H1 (cell line): ENCODE data around the gene CRB2. TPM values are rescaled to one million over a fixed set of nuclear protein-coding genes. Genes with fewer than 3 reads are reported as not detected.

ENCODE experiments used
- CTCF ChIA-PET: fragments of 300-600 bp; sonication (Branson Sonifier 250); formaldehyde crosslinking; loops from one replicate; lab custom pipeline; 2021; ENCODE audit not compliant: partially characterized antibody; lab: Charles Lee
- POLR2A ChIA-PET: fragments of 300-600 bp; sonication (Branson Sonifier 250); formaldehyde crosslinking; loops from one replicate; lab custom pipeline; 2021; ENCODE audit warnings: inconsistent platforms; ENCODE audit not compliant: partially characterized antibody; lab: Charles Lee
- DNase-seq, 2 experiments: peaks; one replicate each; pipeline versions ENCODE4 v3.0.0 to v3.0.0-alpha.2; 2010 to 2022; ENCODE audit warnings: low spot score in 2 of 2, low read depth in 1 of 2, mixed read lengths in 1 of 2
- FAIRE-seq: peaks from 2 replicates; lab custom pipeline; 2011; peaks lifted over from hg19 to GRCh38; lab: Jason Lieb, UNC
- H2AFZ ChIP-seq: 2 replicates; pipeline ENCODE4 v1.8.1; 2012; ENCODE audit warnings: low read length, inconsistent platforms
- H2AK5ac ChIP-seq: 2 replicates; pipeline ENCODE4 v1.6.1; 2013; ENCODE audit warnings: low read depth, low read length
- H2BK120ac ChIP-seq: replicated peaks from 2 replicates; pipeline ENCODE3; 2013; ENCODE audit warnings: low read depth, low read length, inconsistent platforms
- H2BK12ac ChIP-seq: 2 replicates; pipeline ENCODE4 v1.6.1; 2013; ENCODE audit warnings: low read depth, low read length
- H2BK15ac ChIP-seq: 2 replicates; pipeline ENCODE4 v1.6.1; 2013; ENCODE audit warnings: low read length
- H2BK20ac ChIP-seq: 2 replicates; pipeline ENCODE4 v1.6.1; 2013; ENCODE audit warnings: low read length
- H2BK5ac ChIP-seq: 2 replicates; pipeline ENCODE4 v1.6.1; 2013; ENCODE audit warnings: low read depth, low read length
- H3K14ac ChIP-seq: 2 replicates; pipeline ENCODE4 v1.6.1; 2013; ENCODE audit warnings: inconsistent platforms; ENCODE audit not compliant: insufficient read length
- H3K18ac ChIP-seq: 2 replicates; pipeline ENCODE4 v1.6.1; 2013; ENCODE audit warnings: low read length; ENCODE audit errors: extremely low read depth
- H3K23ac ChIP-seq: 2 replicates; pipeline ENCODE4 v1.6.1; 2013; ENCODE audit warnings: inconsistent platforms; ENCODE audit not compliant: insufficient read length
- H3K23me2 ChIP-seq: 2 replicates; pipeline ENCODE4 v1.6.1; 2013; ENCODE audit warnings: low read depth, low read length
- H3K27ac ChIP-seq: 2 replicates; pipeline ENCODE4 v1.6.1; 2011; ENCODE audit warnings: low read depth, low read length, inconsistent platforms
- H3K27me3 ChIP-seq, 4 experiments: replicated peaks in 1 of 4; 1 replicate in 1 of 4; 2 replicates in 3 of 4; pipeline versions ENCODE4 v1.6.1 to v1.8.1; 2011 to 2013; ENCODE audit warnings: low read length in 3 of 4, mild to moderate bottlenecking in 3 of 4, inconsistent platforms in 2 of 4, mixed read lengths in 2 of 4, moderate library complexity in 1 of 4; ENCODE audit not compliant: control insufficient read depth in 3 of 4, insufficient read depth in 3 of 4; ENCODE audit errors: extremely low read depth in 1 of 4
- H3K36me3 ChIP-seq, 4 experiments: 2 replicates each; pipeline versions ENCODE4 v1.6.1 to v1.8.1; 2011 to 2013; ENCODE audit warnings: mild to moderate bottlenecking in 4 of 4, low read length in 3 of 4, moderate library complexity in 2 of 4, control low read depth in 1 of 4, inconsistent platforms in 1 of 4; ENCODE audit not compliant: insufficient read depth in 4 of 4, control insufficient read depth in 2 of 4
- H3K4ac ChIP-seq: replicated peaks from 2 replicates; pipeline ENCODE3; 2013; ENCODE audit warnings: low read length, low read depth, mixed read lengths, inconsistent platforms; ENCODE audit not compliant: insufficient read length
- H3K4me1 ChIP-seq, 4 experiments: replicated peaks in 1 of 4; 1 replicate in 1 of 4; 2 replicates in 3 of 4; pipeline versions ENCODE4 v1.6.1 to v1.8.1; 2011 to 2013; ENCODE audit warnings: low read length in 3 of 4, inconsistent platforms in 2 of 4, mixed read lengths in 1 of 4; ENCODE audit not compliant: insufficient read depth in 4 of 4, control insufficient read depth in 3 of 4
- H3K4me2 ChIP-seq, 2 experiments: 2 replicates each; pipeline versions ENCODE4 v1.6.1 to v1.8.1; 2011 to 2013; ENCODE audit warnings: low read depth in 2 of 2, low read length in 2 of 2, control low read depth in 1 of 2, inconsistent platforms in 1 of 2, mild to moderate bottlenecking in 1 of 2; ENCODE audit not compliant: insufficient read depth in 1 of 2
- H3K4me3 ChIP-seq, 4 experiments: fragments of 200-600, 300-600 bp in 1 of 4; sonication (generic), shearing (Covaris generic), sonication (Bioruptor Twin) in 1 of 4; 2 replicates each; pipeline versions ENCODE4 v1.5.1 to v1.8.1; 2011 to 2016; ENCODE audit warnings: low read length in 4 of 4, low read depth in 3 of 4, control low read depth in 2 of 4, inconsistent platforms in 2 of 4, mild to moderate bottlenecking in 2 of 4, mixed read lengths in 1 of 4, moderate library complexity in 1 of 4; ENCODE audit not compliant: insufficient read depth in 2 of 4; ENCODE audit errors: extremely low read depth in 1 of 4
- H3K56ac ChIP-seq: replicated peaks from 2 replicates; pipeline ENCODE3; 2013; ENCODE audit warnings: low read depth, mild to moderate bottlenecking, mixed read lengths, low read length, inconsistent platforms; ENCODE audit not compliant: insufficient read length
- H3K79me1 ChIP-seq: 2 replicates; pipeline ENCODE4 v1.6.1; 2013; ENCODE audit warnings: low read depth, low read length, control low read depth
- H3K79me2 ChIP-seq, 2 experiments: 2 replicates each; pipeline versions ENCODE4 v1.6.1 to v1.8.1; 2012 to 2013; ENCODE audit warnings: low read length in 2 of 2, mild to moderate bottlenecking in 2 of 2, inconsistent platforms in 1 of 2; ENCODE audit not compliant: insufficient read depth in 2 of 2, control insufficient read depth in 1 of 2
- H3K9ac ChIP-seq, 4 experiments: replicated peaks in 1 of 4; 1 replicate in 1 of 4; 2 replicates in 3 of 4; pipeline versions ENCODE4 v1.6.1 to v1.8.1; 2011 to 2013; ENCODE audit warnings: low read depth in 3 of 4, low read length in 3 of 4, control low read depth in 2 of 4, mild to moderate bottlenecking in 2 of 4, moderate library complexity in 2 of 4, inconsistent platforms in 1 of 4; ENCODE audit errors: extremely low read depth in 1 of 4
- H3K9me3 ChIP-seq, 2 experiments: 2 replicates each; pipeline versions ENCODE4 v1.6.1 to v1.8.1; 2012 to 2013; ENCODE audit warnings: mild to moderate bottlenecking in 2 of 2, moderate library complexity in 2 of 2, control low read depth in 1 of 2, inconsistent platforms in 1 of 2, low read depth in 1 of 2, low read length in 1 of 2, mixed read lengths in 1 of 2; ENCODE audit not compliant: insufficient read depth in 2 of 2
- H4K20me1 ChIP-seq, 2 experiments: replicated peaks in 1 of 2; 2 replicates each; pipeline versions ENCODE3 to v1.8.1; 2011 to 2013; ENCODE audit warnings: inconsistent platforms in 2 of 2, low read length in 2 of 2, mild to moderate bottlenecking in 1 of 2; ENCODE audit not compliant: insufficient read depth in 2 of 2, control insufficient read depth in 1 of 2
- H4K5ac ChIP-seq: 2 replicates; pipeline ENCODE4 v1.6.1; 2013; ENCODE audit warnings: low read length, low read depth, mixed read lengths, inconsistent platforms; ENCODE audit not compliant: insufficient read length
- H4K8ac ChIP-seq: 2 replicates; pipeline ENCODE4 v1.8.0; 2013; ENCODE audit warnings: mild to moderate bottlenecking, moderate library complexity, low read length, inconsistent platforms; ENCODE audit not compliant: insufficient read depth; ENCODE audit errors: extremely low read depth
- H4K91ac ChIP-seq: replicated peaks from 2 replicates; pipeline ENCODE3; 2013; ENCODE audit warnings: low read length, mixed read lengths, inconsistent platforms; ENCODE audit not compliant: insufficient read length
- ATF2 ChIP-seq: IDR thresholded peaks from 2 replicates; pipeline ENCODE4 v1.6.1; 2012; ENCODE audit warnings: low read length, inconsistent platforms
- CHD1 ChIP-seq: IDR thresholded peaks from 2 replicates; pipeline ENCODE4 v1.6.1; 2012; ENCODE audit warnings: low read depth, low read length, improper control_type of control experiment
- HDAC2 ChIP-seq, 2 experiments: fragments of 300-600 bp in 1 of 2; sonication (generic) in 1 of 2; IDR thresholded peaks; 2 replicates each; pipeline ENCODE4 v1.6.1; 2011 to 2012; ENCODE audit warnings: low read depth in 2 of 2, low read length in 2 of 2, mild to moderate bottlenecking in 2 of 2, moderate library complexity in 2 of 2, borderline replicate concordance in 1 of 2, inconsistent platforms in 1 of 2
- KDM4A ChIP-seq: IDR thresholded peaks from one replicate; pipeline ENCODE4 v1.7.1; 2012; ENCODE audit warnings: low read depth, mild to moderate bottlenecking, moderate library complexity, low read length, inconsistent platforms; ENCODE audit not compliant: severe bottlenecking
- KDM5A ChIP-seq: fragments of 200-600 bp; IDR thresholded peaks from 2 replicates; pipeline ENCODE4 v1.7.1; 2012; ENCODE audit warnings: mild to moderate bottlenecking, low read length, inconsistent platforms, mixed read lengths
- SIRT6 ChIP-seq: IDR thresholded peaks from one replicate; pipeline ENCODE4 v1.7.1; 2012; ENCODE audit warnings: low read length, inconsistent platforms
- TAF7 ChIP-seq: optimal IDR thresholded peaks from 2 replicates; pipeline ENCODE3; 2011; ENCODE audit warnings: low read depth, mild to moderate bottlenecking, inconsistent platforms, low read length, moderate library complexity, borderline replicate concordance
- TCF12 ChIP-seq: IDR thresholded peaks from 2 replicates; pipeline ENCODE4 v1.6.1; 2011; ENCODE audit warnings: low read depth, mild to moderate bottlenecking, low read length
- WGBS, 2 experiments: shearing (Covaris generic) in 1 of 2; methylation state at CpG; one replicate each; pipeline versions ENCODE4 v1.1.6 to v1.1.7; 2013 to 2015; ENCODE audit warnings: low lambda C conversion rate in 2 of 2, mixed read lengths in 2 of 2, inconsistent platforms in 1 of 2, low coverage in 1 of 2, missing lambda C conversion rate in 1 of 2; ENCODE audit not compliant: insufficient replicate concordance in 2 of 2, insufficient coverage in 1 of 2, insufficient read length in 1 of 2; ENCODE audit errors: extremely low coverage in 1 of 2, missing lambda C conversion rate in 1 of 2; 5-methylcytosine and 5-hydroxymethylcytosine counted together
- polyA plus RNA-seq, 7 experiments: library from polyadenylated mRNA; depleted of rRNA in 3 of 7; stranded (reverse) in 5 of 7; unstranded in 2 of 7; fragments of >200 nt in 5 of 7; fragments of 200-250 nt in 2 of 7; gene quantifications; 1 replicate in 5 of 7; 2 replicates in 1 of 7; 4 replicates in 1 of 7; pipeline versions ENCODE4 v1.2.1 to v1.2.3, GENCODE V29; 2011 to 2013; ENCODE audit warnings: missing spikeins in 2 of 7, mixed read lengths in 2 of 7
- total RNA-seq: library from RNA; stranded (reverse); fragmentation: NEBNext Ultra II Directional; extraction: Animal tissue kit (Norgen Biotek cat#: 25700); gene quantifications from 2 replicates; pipeline ENCODE4 v1.2.1, GENCODE V29; 2021
- TF ChIP-seq, protein P1 (sequence below): IDR thresholded peaks from 2 replicates; pipeline ENCODE4 v1.6.1; 2011; ENCODE audit warnings: low read length, improper control_type of control experiment

Gene CRB2
- total and polyA plus RNA-seq, 2 of the 8 experiments (the other 6 are each of a cell fraction or from before 2014, with no cell fraction given), result 4.0 to 8.4 TPM

DNA sequence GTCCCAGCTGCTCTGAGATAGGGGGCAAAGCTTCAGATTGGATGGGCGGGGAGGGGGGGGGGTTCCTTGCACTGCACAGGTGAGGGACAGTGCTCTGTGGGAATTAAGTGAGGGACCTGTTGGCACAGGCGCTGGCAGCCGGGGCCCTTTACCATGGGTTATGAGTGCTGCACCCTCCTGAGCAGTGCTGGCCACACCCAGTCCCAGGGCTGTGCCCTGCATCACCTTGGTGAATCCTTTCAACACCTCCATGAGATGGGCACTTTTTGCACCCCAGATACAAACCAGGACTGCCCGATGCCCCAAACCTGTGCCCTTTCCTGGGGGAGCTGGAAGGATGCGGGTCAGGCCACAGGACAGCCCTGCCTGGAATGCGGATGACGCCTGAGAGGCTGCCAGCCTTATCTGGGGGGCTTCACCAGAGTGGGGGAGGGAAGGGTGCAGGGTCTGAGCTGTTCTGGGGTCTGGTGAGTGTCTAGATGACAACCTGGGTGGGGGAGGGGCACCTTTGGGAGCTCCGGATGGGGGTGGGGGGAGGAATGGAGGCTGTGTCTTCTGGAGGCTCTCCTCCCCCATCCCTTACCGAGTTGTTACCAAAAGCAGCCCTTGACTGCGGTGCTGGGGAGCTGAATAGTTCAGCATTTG is 5.2 kb downstream of the CRB2 start:
- Histone ChIP-seq H4K20me1 (peaks cover 0 to 5% of the 10 kb centered on the region in 2 experiments), H3K27ac (no peak overlapping the region), H2BK12ac (no peak overlapping the region), H2AK5ac (no peak overlapping the region), H3K4ac (peak overlapping the region; percentile 65), H3K14ac (no peak overlapping the region), H3K9ac (no peak overlapping the region), H3K18ac (0 out of 2 replicates have a peak overlapping the region, but pooled peaks have one; percentile 24), H3K4me3 (no peak overlapping the region; a peak in 1 of 8 replicates), H2BK15ac (no peak overlapping the region), H2AFZ (no peak overlapping the region), H4K8ac (no peak overlapping the region), H2BK5ac (no peak overlapping the region), H3K36me3 (no peaks in the 10 kb centered on the region), H3K79me2 (no peaks in the 10 kb centered on the region), H2BK20ac (no peak overlapping the region), H4K5ac (no peak overlapping the region), H3K23me2 (peaks cover 8% of the 10 kb centered on the region), H3K56ac (no peak overlapping the region), H2BK120ac (no peak overlapping the region), H3K9me3 (no peaks in the 10 kb centered on the region), H3K79me1 (no peaks in the 10 kb centered on the region), H3K4me1 (peaks cover 17 to 52% (median 42%) of the 10 kb centered on the region in 4 experiments), H3K4me2 (peak overlapping the region; percentile 21 to 59; a peak in 1 of 4 replicates), H4K91ac (no peak overlapping the region), H3K23ac (no peak overlapping the region), H3K27me3 (peaks cover 0 to 3% (median 0%) of the 10 kb centered on the region in 4 experiments; a peak in 1 of 7 replicates)
- 70% methylated on average over 10 of the region's 10 CpGs; no CpG with 5 or more reads in 1 of the 2 experiments for WGBS, 2 experiments
- POLR2A ChIA-PET, result interaction anchor here (0.5 to 3.1 kb wide), 7 partner anchors 8 to 1105 kb away, joined by 3 to 19 read pairs (median 3); no protein-coding TSS in a partner anchor
- CTCF ChIA-PET, result interaction anchor here (0.6 to 22.0 kb wide), 5 partner anchors 7 to 261 kb away, joined by 3 to 668 read pairs (median 5); partner anchors contain the start of gene CRB2
- FAIRE-seq, result no peak
- DNase-seq, result no peak
- TF ChIP-seq HDAC2 (IDR thresholded peaks at IDR 0.05; ENCODE audit: borderline replicate concordance in 1 of 2, low read depth in 2 of 2, low read length in 2 of 2) (no peak), KDM4A (no peak), TAF7 (no peak), KDM5A (no peak), CHD1 (no peak), ATF2 (no peak), TCF12 (no peak), SIRT6 (no peak)
- TF ChIP-seq, protein P1, sequence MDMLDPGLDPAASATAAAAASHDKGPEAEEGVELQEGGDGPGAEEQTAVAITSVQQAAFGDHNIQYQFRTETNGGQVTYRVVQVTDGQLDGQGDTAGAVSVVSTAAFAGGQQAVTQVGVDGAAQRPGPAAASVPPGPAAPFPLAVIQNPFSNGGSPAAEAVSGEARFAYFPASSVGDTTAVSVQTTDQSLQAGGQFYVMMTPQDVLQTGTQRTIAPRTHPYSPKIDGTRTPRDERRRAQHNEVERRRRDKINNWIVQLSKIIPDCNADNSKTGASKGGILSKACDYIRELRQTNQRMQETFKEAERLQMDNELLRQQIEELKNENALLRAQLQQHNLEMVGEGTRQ, result no peak
